ENCODE measurements around the gene HCN2.

DNA sequence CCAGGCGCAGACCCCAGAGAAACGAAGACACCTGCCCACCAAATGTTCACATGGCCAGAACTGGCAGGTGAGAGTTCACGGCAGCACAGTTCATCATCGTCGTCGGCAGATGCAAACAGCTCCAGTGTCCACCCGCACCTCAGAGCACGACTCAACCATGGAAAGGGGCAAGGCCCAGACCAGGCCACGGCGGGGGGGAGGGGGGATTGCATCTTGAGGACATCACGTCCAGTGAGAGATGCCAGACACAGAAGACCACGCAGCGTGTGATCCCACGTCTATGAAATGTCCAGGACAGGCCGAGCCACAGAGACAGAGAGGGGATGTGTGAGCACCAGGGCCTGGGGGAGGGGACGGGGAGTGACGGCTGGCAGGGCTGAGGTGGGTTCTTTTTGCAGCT lies 66.0 kb downstream of the HCN2 start:
- TF ChIP-seq MXI1 (conservative IDR thresholded peaks at IDR 0.05; ENCODE audit: poor library complexity, severe bottlenecking) = no peak
- TF ChIP-seq, protein P1, sequence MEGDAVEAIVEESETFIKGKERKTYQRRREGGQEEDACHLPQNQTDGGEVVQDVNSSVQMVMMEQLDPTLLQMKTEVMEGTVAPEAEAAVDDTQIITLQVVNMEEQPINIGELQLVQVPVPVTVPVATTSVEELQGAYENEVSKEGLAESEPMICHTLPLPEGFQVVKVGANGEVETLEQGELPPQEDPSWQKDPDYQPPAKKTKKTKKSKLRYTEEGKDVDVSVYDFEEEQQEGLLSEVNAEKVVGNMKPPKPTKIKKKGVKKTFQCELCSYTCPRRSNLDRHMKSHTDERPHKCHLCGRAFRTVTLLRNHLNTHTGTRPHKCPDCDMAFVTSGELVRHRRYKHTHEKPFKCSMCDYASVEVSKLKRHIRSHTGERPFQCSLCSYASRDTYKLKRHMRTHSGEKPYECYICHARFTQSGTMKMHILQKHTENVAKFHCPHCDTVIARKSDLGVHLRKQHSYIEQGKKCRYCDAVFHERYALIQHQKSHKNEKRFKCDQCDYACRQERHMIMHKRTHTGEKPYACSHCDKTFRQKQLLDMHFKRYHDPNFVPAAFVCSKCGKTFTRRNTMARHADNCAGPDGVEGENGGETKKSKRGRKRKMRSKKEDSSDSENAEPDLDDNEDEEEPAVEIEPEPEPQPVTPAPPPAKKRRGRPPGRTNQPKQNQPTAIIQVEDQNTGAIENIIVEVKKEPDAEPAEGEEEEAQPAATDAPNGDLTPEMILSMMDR (IDR thresholded peaks at IDR 0.05; ENCODE audit: poor library complexity, severe bottlenecking) = no peak
- TF ChIP-seq, protein P2, sequence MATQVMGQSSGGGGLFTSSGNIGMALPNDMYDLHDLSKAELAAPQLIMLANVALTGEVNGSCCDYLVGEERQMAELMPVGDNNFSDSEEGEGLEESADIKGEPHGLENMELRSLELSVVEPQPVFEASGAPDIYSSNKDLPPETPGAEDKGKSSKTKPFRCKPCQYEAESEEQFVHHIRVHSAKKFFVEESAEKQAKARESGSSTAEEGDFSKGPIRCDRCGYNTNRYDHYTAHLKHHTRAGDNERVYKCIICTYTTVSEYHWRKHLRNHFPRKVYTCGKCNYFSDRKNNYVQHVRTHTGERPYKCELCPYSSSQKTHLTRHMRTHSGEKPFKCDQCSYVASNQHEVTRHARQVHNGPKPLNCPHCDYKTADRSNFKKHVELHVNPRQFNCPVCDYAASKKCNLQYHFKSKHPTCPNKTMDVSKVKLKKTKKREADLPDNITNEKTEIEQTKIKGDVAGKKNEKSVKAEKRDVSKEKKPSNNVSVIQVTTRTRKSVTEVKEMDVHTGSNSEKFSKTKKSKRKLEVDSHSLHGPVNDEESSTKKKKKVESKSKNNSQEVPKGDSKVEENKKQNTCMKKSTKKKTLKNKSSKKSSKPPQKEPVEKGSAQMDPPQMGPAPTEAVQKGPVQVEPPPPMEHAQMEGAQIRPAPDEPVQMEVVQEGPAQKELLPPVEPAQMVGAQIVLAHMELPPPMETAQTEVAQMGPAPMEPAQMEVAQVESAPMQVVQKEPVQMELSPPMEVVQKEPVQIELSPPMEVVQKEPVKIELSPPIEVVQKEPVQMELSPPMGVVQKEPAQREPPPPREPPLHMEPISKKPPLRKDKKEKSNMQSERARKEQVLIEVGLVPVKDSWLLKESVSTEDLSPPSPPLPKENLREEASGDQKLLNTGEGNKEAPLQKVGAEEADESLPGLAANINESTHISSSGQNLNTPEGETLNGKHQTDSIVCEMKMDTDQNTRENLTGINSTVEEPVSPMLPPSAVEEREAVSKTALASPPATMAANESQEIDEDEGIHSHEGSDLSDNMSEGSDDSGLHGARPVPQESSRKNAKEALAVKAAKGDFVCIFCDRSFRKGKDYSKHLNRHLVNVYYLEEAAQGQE (IDR thresholded peaks at IDR 0.05; ENCODE audit: borderline replicate concordance) = no peak
- no peak for TF ChIP-seq POLR2AphosphoS5 (IDR thresholded peaks at IDR 0.05)
- no peak for TF ChIP-seq RAD21 (conservative IDR thresholded peaks at IDR 0.05)
- TF ChIP-seq EP300 (conservative IDR thresholded peaks at IDR 0.05; ENCODE audit: poor library complexity, severe bottlenecking) = no peak
- no peak for TF ChIP-seq SMC3 (conservative IDR thresholded peaks at IDR 0.05; ENCODE audit: poor library complexity)
- TF ChIP-seq EZH2 (IDR thresholded peaks at IDR 0.05; ENCODE audit: borderline replicate concordance, insufficient read depth, low read length, poor library complexity, severe bottlenecking) = no peak

Data from neural cell (in vitro differentiated cells).